Measurements from ENCODE around the gene HOXB2.
A peak's percentile ranks its signal among the peaks of the same experiment; 100 is the strongest.

DNA sequence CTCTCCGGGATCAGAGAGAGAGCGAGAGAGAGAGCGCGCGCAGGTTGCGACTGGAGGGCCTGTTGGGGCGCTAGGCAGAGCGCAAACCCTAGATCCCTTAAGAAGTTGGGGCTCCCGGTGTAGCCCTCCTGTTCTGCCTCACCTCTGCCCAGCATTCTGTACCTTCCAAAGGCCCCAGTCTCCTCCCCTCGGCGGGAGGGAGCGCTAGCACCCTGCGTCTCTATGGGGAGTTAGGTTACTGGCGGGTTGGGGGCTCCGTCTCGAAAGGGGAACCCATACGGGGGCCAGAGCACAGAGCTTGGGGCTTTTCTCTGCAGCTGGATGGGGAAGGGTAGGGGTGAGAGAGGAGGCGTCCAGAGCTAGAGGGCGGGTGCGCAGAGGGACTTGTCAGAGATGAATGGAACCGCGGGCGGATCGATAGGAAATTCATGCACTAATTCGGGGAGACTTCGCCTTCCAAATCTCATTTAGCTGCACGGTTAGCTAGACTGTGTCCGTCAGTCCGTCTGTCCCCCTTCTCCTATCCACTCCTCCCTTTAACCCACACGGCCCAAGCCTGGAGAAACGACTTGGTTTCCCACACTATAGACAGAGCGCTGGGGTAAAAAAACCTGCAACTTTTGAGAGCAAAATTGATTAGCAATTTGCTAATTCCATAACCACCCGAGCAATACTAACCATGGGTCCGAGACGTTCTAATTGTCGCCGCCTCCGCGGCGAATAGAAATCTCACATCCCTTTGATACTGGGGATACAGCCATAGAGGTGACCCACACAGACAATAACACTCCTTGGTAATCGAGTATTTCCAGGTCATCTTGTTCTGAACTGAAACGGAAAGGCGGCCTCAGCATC, 33.9 kb upstream of the HOXB2 start:
- TF ChIP-seq, protein P1, sequence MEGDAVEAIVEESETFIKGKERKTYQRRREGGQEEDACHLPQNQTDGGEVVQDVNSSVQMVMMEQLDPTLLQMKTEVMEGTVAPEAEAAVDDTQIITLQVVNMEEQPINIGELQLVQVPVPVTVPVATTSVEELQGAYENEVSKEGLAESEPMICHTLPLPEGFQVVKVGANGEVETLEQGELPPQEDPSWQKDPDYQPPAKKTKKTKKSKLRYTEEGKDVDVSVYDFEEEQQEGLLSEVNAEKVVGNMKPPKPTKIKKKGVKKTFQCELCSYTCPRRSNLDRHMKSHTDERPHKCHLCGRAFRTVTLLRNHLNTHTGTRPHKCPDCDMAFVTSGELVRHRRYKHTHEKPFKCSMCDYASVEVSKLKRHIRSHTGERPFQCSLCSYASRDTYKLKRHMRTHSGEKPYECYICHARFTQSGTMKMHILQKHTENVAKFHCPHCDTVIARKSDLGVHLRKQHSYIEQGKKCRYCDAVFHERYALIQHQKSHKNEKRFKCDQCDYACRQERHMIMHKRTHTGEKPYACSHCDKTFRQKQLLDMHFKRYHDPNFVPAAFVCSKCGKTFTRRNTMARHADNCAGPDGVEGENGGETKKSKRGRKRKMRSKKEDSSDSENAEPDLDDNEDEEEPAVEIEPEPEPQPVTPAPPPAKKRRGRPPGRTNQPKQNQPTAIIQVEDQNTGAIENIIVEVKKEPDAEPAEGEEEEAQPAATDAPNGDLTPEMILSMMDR (conservative IDR thresholded peaks at IDR 0.05 in 1 of 2, IDR thresholded peaks at IDR 0.05 in 1 of 2; ENCODE audit: low read depth in 1 of 2, low read length in 2 of 2), result peak in 1 of 2 donors; percentile 7
- no peak for TF ChIP-seq EZH2 (IDR thresholded peaks at IDR 0.05; ENCODE audit: low read length, missing control alignments)
